Hypothalamus (tissue), 51 donors: ENCODE data around the gene NCL.

ENCODE experiments used
- DNase-seq, 51 donors: peaks; one replicate each; lab custom pipeline; 2025; lab: John Stamatoyannopoulos, UW

Gene NCL

GRCh38 chr2:231463698-231464575, at the start of gene NCL:
Gene NCL (minus strand): TSS chr2:231464484. CDS start chr2:231464353, 131 bp downstream.
- peak in 34 of 51 donors; percentile 34 to 99 (median 73) for DNase-seq

DNA sequence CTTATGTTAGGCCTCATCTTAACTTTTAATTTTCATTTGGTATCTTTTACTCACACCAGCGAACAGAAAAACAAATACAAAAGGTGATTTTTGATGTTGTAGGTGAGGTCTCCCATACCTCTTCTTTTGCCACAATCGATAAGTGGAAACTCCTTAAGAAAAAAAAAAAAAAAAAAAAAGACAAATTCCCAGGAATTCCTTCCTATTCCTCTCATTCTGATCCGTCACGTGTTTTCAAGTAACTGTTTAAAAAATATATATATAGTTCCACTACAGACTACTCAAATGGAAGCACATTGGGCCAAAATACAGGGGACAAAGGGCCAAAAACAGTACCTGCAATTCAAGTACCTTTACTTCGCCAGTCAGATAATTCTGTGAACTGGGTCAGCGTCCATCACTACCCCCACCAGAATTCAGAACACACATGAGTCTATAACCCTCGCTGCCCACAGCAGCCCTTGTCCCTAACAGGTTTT, 49.5 kb upstream of the NCL start:
- DNase-seq, result no peak

GRCh38 chr2:231512222-231512621, 47.9 kb upstream of the NCL start:
- peak in 24 of 51 donors; percentile 7 to 74 (median 34) for DNase-seq

DNA sequence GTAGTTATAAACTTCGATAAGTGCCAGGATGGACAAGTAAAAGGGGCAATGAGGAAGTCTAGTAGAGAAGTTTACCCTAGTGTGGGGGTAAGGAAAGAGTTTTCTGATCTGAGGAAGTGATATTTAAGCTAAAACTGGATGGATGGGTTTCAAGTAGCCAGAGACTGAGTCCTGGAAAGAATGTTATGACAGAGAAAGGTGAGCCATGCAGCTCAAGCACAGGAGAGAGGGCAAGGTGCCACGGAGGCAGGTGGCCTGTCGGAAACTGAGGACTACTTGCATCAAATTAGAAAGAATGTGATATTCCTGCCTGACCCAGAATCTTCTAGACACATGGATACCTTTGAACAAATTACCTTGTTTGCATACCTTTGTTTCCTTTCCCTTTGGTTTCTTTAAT, 39.5 kb upstream of the NCL start:
- DNase-seq, result no peak

DNA sequence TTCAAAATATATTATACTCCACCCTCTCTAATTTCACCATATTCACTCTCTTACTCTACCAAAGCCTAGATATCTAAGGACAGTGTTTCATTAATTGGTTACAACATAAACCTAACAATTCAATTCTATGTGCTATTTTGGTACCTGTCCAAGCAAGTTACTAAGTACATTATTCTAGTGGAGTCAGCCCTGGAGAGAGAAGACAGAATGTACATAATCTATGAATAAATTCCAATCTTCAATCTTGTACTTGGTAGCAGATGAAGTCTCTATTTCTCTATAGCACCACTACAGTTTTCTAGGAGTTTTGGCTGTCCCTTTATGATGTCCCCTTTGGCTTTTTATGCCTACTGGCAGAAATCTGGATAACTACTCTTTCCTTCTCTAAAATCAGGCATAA, 38.3 kb upstream of the NCL start:
- no peak for DNase-seq

DNA sequence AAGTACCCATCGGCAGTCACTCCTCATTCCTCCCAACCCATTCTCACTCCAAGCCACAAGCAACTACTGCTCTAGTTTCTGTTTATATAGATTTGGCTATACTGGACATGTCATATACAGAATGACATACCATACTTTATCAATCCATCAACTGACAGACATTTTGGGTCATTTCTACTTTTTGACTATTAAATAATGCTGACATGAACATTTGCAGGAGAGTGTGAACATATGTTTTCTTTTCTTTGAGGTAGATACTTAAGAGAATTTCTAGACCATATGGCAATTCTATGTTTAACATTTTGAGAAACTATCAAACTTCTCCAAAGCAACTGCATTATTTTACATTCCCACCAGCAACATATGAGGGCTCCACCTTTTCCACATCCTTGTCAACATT, 33.4 kb upstream of the NCL start:
- no peak for DNase-seq

DNA sequence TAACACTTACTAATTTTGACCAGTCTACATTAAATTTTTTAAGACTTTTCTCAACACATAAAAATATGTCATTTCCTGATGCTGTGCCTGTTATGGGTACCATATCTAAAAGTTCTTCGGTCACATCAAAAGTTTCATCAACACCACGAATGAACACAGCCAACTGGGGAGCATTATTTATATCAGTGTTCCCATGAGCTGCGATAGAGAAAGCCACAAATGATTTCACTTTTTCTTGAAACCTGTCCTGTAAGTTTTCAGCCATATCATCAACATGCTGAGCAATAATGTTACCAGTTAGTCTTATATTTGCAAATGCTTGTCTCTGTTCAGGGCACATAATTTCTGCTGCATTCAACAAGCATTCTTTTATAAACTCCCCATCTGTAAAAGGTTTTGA, 30.4 kb upstream of the NCL start:
- no peak for DNase-seq

DNA sequence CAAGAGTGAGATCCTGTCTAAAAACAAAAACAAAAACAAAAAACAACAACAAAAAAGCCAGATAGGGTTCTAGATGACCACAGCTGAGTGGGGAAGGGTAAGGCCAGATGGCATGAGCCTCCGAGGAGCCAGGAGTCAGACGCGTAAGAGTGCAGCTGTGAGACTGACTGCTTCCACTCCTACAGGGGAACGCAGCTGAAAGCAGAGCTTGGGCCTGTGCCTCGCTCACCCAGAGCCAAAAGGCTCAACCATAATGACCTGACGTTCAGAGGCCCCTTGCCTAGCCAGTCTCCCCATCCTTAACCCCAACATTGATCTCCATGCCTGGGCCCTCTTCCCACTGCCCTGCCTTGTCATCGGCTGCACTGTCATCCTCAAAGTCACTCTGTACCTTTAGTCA, 26.5 kb upstream of the NCL start:
- no peak for DNase-seq

DNA sequence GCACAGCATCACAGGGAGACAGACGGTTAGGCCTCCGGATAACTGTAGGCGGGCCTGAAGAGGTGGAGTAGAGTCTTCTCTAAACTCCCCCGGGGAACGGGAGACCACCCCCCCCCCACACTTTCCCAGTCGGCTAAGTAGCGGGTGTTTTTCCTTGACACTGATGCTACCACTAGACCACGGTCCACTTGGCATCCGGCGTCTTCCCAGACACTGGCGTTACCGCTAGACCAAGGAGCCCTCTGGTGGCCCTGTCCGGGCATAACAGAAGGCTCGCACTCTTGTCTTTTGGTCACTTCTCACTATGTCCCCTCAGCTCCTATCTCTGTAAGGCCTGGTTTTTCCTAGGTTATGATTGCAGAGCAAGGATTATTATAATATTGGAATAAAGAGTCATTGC, 25.7 kb upstream of the NCL start:
- DNase-seq, result peak in 4 of 51 donors; percentile 5 to 42 (median 14)

DNA sequence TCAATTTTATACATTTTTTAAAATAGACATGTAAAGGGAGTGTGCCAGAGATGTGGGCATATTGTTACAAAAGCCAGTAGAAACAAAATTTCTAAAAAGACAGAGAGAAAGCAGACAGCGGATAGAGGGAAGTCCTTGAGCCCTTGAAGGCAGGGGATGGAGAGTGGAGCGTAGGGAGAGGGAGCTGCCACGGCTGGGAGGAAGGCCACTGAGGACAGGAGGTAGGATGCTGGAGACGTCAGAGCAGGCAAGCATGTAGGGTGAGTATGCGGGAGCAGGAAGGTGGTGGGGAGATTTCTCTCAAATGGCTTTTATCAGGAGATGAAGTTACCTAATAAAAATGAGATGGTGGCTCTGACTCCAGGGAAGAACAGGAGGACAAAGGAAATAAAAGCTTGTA, 24.0 kb upstream of the NCL start:
- DNase-seq, result no peak

- DNase-seq, result no peak
These were observed 22.7 kb upstream of the NCL start for GRCh38 chr2:231486851-231487596.

DNA sequence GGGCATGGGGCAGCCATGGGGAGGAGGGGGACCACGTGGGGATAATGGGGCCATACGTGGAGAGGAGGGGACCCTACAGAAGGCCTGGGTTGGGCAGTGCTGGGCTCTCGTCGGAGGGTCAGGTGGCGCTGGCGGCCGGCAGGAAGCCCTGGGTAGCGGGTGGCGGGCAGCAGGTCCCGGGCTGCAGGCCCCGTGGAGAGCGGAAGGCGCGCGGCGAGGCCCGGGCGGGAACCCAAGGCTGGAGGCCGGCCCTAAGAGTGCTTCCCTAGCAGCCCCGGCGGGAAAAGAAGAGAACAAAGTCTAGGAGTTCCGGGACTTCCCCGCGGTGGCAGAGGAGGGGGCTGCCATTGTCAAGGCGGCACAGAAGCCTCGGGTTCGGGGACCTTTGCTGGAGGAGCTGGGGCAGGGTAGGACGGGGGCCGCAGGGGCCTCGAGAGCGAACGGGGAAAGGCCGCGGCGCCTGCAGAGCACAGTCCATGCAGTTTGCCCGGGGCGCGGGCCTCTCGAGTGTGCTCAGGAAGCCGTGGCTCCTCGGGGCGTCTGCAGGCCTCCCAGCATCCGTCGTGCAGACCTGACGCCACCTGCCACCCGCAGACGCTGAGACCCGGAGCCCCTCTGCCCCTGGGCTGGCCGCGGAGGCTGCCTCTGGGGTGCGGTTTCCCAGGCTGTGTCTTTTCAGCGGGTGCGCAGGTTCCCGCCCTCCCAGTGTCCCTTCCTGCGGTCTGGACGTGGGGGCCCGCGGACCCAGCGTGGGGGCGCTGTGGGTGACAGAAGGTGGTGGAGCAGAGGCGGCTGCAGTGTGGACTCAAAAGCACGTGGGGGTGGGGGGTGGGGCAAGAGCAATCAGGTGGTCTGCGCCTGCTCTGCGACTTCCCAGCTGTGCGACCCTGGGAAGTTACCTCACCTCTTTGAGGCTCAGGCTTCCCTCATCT, 19.4 kb upstream of the NCL start:
- DNase-seq, result peak in 2 of 51 donors; percentile 7 to 13

GRCh38 chr2:231482806-231483391, 18.6 kb upstream of the NCL start:
- peak in 47 of 51 donors; percentile 13 to 80 (median 52) for DNase-seq

- DNase-seq, result no peak
These were observed 16.5 kb upstream of the NCL start for GRCh38 chr2:231480781-231481180.

- no peak for DNase-seq
These were observed 15.2 kb upstream of the NCL start for GRCh38 chr2:231479455-231479854.

- DNase-seq, result no peak
These were observed 12.6 kb upstream of the NCL start for GRCh38 chr2:231476920-231477319.

DNA sequence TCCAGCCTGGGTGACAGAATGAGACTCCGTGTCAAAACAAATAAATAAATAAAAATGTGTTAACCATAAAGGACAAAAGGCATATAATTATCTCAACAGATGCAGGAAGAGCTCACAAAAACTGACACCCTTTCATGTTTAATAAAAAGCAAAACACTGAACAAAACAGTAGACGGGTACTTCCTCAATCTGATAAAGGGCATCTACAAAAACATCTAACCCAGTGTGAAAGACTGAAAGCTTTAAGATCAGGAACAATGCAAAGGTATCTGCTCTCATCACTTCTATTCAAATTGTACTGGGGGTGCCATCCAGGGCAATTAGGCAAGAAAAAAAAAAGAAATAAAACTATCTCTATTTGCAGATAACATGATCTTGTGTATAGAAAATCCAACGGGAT, 11.7 kb upstream of the NCL start:
- no peak for DNase-seq

- no peak for DNase-seq
These were observed 8.5 kb upstream of the NCL start for GRCh38 chr2:231472816-231473215.

- DNase-seq, result no peak
These were observed 6.1 kb upstream of the NCL start for GRCh38 chr2:231470246-231470900.

GRCh38 chr2:231469583-231469950, 5.3 kb upstream of the NCL start:
- no peak for DNase-seq
